WTC11 (cell line): ENCODE data around the gene MAP4K4. TPM values are rescaled to one million over a fixed set of nuclear protein-coding genes. Genes with fewer than 3 reads are reported as not detected.

Experiments used
- ATAC-seq: fragments of 200-7000 bp; cut with Tn5 transposase; 2 replicates; pipeline ENCODE4 v1.10.0; 2021; ENCODE audit warnings: mild to moderate bottlenecking, moderate library complexity
- CTCF ChIA-PET: fragments of 300-600 bp; sonication (Branson Sonifier 250); formaldehyde crosslinking; loops from one replicate; lab custom pipeline; 2021; ENCODE audit warnings: antibody characterized with exemption; lab: Charles Lee
- POLR2A ChIA-PET: fragments of 350-600 bp; sonication (Branson Sonifier 250); formaldehyde crosslinking; loops from one replicate; lab custom pipeline; 2021; ENCODE audit warnings: antibody characterized with exemption; lab: Charles Lee
- DNase-seq: peaks from one replicate; pipeline ENCODE4 v3.0.0; 2021; ENCODE audit warnings: low spot score
- H3K27ac Mint-ChIP-seq: 2 replicates; pipeline ENCODE4 v1.8.0; 2021; ENCODE audit warnings: mixed read lengths
- H3K27me3 Mint-ChIP-seq: 2 replicates; pipeline ENCODE4 v1.8.0; 2021; ENCODE audit warnings: low read depth, mild to moderate bottlenecking, moderate library complexity, mixed read lengths
- H3K36me3 Mint-ChIP-seq: 2 replicates; pipeline ENCODE4 v1.8.0; 2021; ENCODE audit warnings: mixed read lengths
- H3K4me1 Mint-ChIP-seq: 2 replicates; pipeline ENCODE4 v1.8.0; 2022; ENCODE audit warnings: mixed read lengths
- H3K4me3 Mint-ChIP-seq: 2 replicates; pipeline ENCODE4 v1.8.0; 2021; ENCODE audit warnings: mild to moderate bottlenecking, moderate library complexity, mixed read lengths
- H3K9me3 Mint-ChIP-seq: 2 replicates; pipeline ENCODE4 v1.8.0; 2021; ENCODE audit warnings: mixed read lengths
- CREM ChIP-seq: sonication (generic); formaldehyde crosslinking; IDR thresholded peaks from 2 replicates; pipeline ENCODE4 v1.8.1; 2022; ENCODE audit warnings: mild to moderate bottlenecking, missing genetic modification reagents, moderate library complexity
- CTCF ChIP-seq: fragments of 200-600 bp; IDR thresholded peaks from 2 replicates; pipeline ENCODE4 v1.8.0; 2022; ENCODE audit warnings: antibody characterized with exemption
- E2F1 ChIP-seq: sonication (generic); formaldehyde crosslinking; IDR thresholded peaks from 2 replicates; pipeline ENCODE4 v1.8.0; 2022; ENCODE audit warnings: mild to moderate bottlenecking, missing genetic modification reagents
- EMX1 ChIP-seq: fragments of 250-450 bp; sonication (Bioruptor Pico); IDR thresholded peaks from 2 replicates; pipeline ENCODE4 v1.8.0; 2021; ENCODE audit warnings: mild to moderate bottlenecking
- ESRRA ChIP-seq: sonication (generic); formaldehyde crosslinking; IDR thresholded peaks from 2 replicates; pipeline ENCODE4 v1.8.1; 2022; ENCODE audit warnings: mild to moderate bottlenecking, missing genetic modification reagents, borderline replicate concordance
- FOXP1 ChIP-seq: sonication (generic); formaldehyde crosslinking; IDR thresholded peaks from 2 replicates; pipeline ENCODE4 v1.8.0; 2022; ENCODE audit warnings: missing genetic modification reagents, mild to moderate bottlenecking, moderate library complexity, borderline replicate concordance
- GABPB1 ChIP-seq: sonication (generic); formaldehyde crosslinking; IDR thresholded peaks from 2 replicates; pipeline ENCODE4 v1.8.1; 2023; ENCODE audit warnings: mild to moderate bottlenecking, missing genetic modification reagents
- GTF2I ChIP-seq: fragments of 250-450 bp; sonication (Bioruptor Pico); conservative IDR thresholded peaks from 2 replicates; pipeline ENCODE4 v1.4.0; 2021; ENCODE audit warnings: mild to moderate bottlenecking
- JAZF1 ChIP-seq: fragments of 250-450 bp; sonication (Bioruptor Pico); IDR thresholded peaks from 2 replicates; pipeline ENCODE4 v1.9.0; 2021; ENCODE audit warnings: moderate library complexity, mild to moderate bottlenecking, inconsistent platforms
- JUN ChIP-seq: sonication (generic); formaldehyde crosslinking; IDR thresholded peaks from 2 replicates; pipeline ENCODE4 v1.8.0; 2023; ENCODE audit warnings: mild to moderate bottlenecking, missing genetic modification reagents
- NR2C2 ChIP-seq: sonication (generic); formaldehyde crosslinking; IDR thresholded peaks from 2 replicates; pipeline ENCODE4 v1.8.0; 2022; ENCODE audit warnings: mild to moderate bottlenecking, missing genetic modification reagents
- NR3C1 ChIP-seq: sonication (generic); formaldehyde crosslinking; conservative IDR thresholded peaks from 2 replicates; pipeline ENCODE4 v1.8.1; 2023; ENCODE audit warnings: low read depth, mild to moderate bottlenecking, missing genetic modification reagents
- OVOL2 ChIP-seq: fragments of 250-450 bp; sonication (Bioruptor Pico); IDR thresholded peaks from 2 replicates; pipeline ENCODE4 v1.9.0; 2021; ENCODE audit warnings: mild to moderate bottlenecking, borderline replicate concordance
- SMAD3 ChIP-seq: sonication (generic); formaldehyde crosslinking; IDR thresholded peaks from 2 replicates; pipeline ENCODE4 v1.8.0; 2022; ENCODE audit warnings: missing genetic modification reagents, mild to moderate bottlenecking, borderline replicate concordance
- TEAD1 ChIP-seq: sonication (generic); formaldehyde crosslinking; IDR thresholded peaks from 2 replicates; pipeline ENCODE4 v1.8.0; 2022; ENCODE audit warnings: mild to moderate bottlenecking, missing genetic modification reagents
- ZNF138 ChIP-seq: sonication (generic); formaldehyde crosslinking; conservative IDR thresholded peaks from 2 replicates; pipeline ENCODE4 v1.8.1; 2022; ENCODE audit warnings: mild to moderate bottlenecking, moderate library complexity, missing genetic modification reagents
- ZNF232 ChIP-seq: sonication (generic); formaldehyde crosslinking; IDR thresholded peaks from 2 replicates; pipeline ENCODE4 v1.8.0; 2022; ENCODE audit warnings: mild to moderate bottlenecking, missing genetic modification reagents
- ZNF263 ChIP-seq: sonication (generic); formaldehyde crosslinking; IDR thresholded peaks from 2 replicates; pipeline ENCODE4 v1.8.1; 2022; ENCODE audit warnings: low read depth, mild to moderate bottlenecking, moderate library complexity, missing genetic modification reagents
- total RNA-seq: library from RNA; stranded (reverse); gene quantifications from 3 replicates; pipeline ENCODE4 v1.2.3, GENCODE V29; 2021
- TF ChIP-seq, protein P1 (sequence below): sonication (generic); formaldehyde crosslinking; IDR thresholded peaks from 2 replicates; pipeline ENCODE4 v1.8.1; 2023; ENCODE audit warnings: mild to moderate bottlenecking, missing genetic modification reagents, moderate library complexity
- TF ChIP-seq, protein P2 (sequence below): sonication (generic); formaldehyde crosslinking; IDR thresholded peaks from 2 replicates; pipeline ENCODE4 v1.8.0; 2022; ENCODE audit warnings: mild to moderate bottlenecking, missing genetic modification reagents

Gene MAP4K4
- total RNA-seq, 1 experiment from 2014 or later: 112 TPM

DNA sequence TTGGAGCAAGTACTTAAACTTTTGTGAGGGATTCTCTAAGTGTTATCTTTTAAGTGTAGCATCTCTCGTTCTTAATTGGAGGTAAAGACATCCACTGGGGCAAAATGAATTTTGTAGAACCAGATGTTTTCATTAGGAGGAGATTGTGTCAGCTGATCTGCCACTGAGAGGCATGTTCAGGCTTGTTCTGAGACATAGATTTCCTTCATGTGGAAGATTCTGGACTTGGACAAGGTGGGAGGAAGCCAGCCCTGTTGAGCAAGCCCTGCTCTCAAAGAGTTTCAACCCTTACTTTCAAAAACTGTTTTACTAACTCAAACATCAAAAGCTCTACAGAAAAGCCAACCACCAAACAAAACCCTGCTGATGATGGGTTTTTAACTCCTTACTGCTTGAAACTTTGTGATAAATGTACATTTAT, 6.5 kb downstream of the MAP4K4 start:
- Mint-ChIP-seq H3K4me1 (peaks cover 50% of the 10 kb centered on the region), H3K9me3 (peaks cover 6% of the 10 kb centered on the region), H3K27ac (peak overlapping the region; percentile 77), H3K36me3 (peaks cover 19% of the 10 kb centered on the region), H3K4me3 (no peak overlapping the region), H3K27me3 (no peaks in the 10 kb centered on the region)
- CTCF ChIA-PET: interaction anchor here (0.7 kb wide), 1 partner anchor 212 kb away, joined by 3 read pairs; no protein-coding TSS in a partner anchor
- POLR2A ChIA-PET: no interaction called here
- DNase-seq: no peak
- no peak for ATAC-seq
- TF ChIP-seq FOXP1 (CRISPR knock-in tag): no peak

DNA sequence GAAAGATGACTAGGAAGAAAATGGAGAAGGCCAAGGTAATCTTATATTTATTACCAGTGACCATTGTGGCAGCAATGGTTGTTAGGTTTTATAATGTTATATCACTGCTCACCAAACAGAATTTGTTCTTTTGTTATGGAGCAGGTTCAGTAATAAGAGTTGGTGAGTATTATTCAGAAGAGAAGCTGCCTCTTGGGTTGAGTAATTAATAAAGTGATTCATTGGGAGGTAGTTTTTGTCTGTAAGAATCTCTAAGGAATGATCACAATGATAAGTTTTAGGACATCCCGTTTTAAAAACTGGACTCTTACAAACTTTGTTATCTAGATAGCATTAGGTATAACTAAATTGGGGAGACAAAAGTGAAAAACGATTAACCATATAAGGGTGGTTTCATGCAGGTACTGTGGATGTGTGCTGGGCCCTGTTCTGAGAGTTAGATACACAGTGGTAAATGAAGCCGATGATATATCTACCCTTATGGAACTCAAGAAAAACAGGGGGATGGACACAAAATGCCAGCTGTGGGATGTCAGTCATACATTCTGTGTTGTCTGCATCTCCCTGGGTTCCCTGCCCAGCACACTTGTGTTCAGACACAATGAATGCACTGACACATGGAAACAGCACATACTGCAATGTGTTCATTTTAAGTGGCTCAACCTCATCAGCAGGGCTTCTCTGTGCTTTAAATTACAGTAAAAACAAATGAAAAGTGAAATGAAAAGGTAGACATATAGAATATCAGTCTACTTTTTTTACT, 7.5 kb downstream of the MAP4K4 start:
- TF ChIP-seq CTCF (no peak), GTF2I (CRISPR knock-in tag) (no peak), TEAD1 (CRISPR knock-in tag) (no peak), E2F1 (no peak), NR2C2 (CRISPR knock-in tag) (no peak), NR3C1 (no peak), ESRRA (CRISPR knock-in tag) (no peak), ZNF232 (CRISPR knock-in tag) (no peak), OVOL2 (CRISPR knock-in tag) (no peak), JAZF1 (CRISPR knock-in tag) (no peak), SMAD3 (CRISPR knock-in tag) (no peak), GABPB1 (CRISPR knock-in tag) (no peak), EMX1 (no peak), JUN (no peak), ZNF138 (CRISPR knock-in tag) (no peak), ZNF263 (CRISPR knock-in tag) (no peak), CREM (CRISPR knock-in tag) (no peak)
- TF ChIP-seq, protein P1, sequence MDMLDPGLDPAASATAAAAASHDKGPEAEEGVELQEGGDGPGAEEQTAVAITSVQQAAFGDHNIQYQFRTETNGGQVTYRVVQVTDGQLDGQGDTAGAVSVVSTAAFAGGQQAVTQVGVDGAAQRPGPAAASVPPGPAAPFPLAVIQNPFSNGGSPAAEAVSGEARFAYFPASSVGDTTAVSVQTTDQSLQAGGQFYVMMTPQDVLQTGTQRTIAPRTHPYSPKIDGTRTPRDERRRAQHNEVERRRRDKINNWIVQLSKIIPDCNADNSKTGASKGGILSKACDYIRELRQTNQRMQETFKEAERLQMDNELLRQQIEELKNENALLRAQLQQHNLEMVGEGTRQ (CRISPR knock-in tag): no peak
- TF ChIP-seq, protein P2, sequence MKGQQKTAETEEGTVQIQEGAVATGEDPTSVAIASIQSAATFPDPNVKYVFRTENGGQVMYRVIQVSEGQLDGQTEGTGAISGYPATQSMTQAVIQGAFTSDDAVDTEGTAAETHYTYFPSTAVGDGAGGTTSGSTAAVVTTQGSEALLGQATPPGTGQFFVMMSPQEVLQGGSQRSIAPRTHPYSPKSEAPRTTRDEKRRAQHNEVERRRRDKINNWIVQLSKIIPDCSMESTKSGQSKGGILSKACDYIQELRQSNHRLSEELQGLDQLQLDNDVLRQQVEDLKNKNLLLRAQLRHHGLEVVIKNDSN (CRISPR knock-in tag): no peak
- POLR2A ChIA-PET: no interaction called here
- H3K9me3 Mint-ChIP-seq: peaks cover 6% of the 10 kb centered on the region
- no peak for ATAC-seq
- no peak overlapping the region for H3K4me3 Mint-ChIP-seq
- peaks cover 19% of the 10 kb centered on the region for H3K36me3 Mint-ChIP-seq
- DNase-seq: no peak
- no peaks in the 10 kb centered on the region for H3K27me3 Mint-ChIP-seq
- peak overlapping the region; percentile 77 for H3K27ac Mint-ChIP-seq
- peaks cover 57% of the 10 kb centered on the region for H3K4me1 Mint-ChIP-seq
- CTCF ChIA-PET: no interaction called here
